ENCODE measurements around the gene WASF2. TPM values are rescaled to one million over a fixed set of nuclear protein-coding genes. Genes with fewer than 3 reads are reported as not detected.
"Not testable (repeated sequence)": the region's sequence is repeated elsewhere in the genome, so short reads cannot be mapped to it uniquely, and the experiment has no call there.

The WASF2 gene
- total RNA-seq, 1 donor from 2014 or later: 141 TPM

DNA sequence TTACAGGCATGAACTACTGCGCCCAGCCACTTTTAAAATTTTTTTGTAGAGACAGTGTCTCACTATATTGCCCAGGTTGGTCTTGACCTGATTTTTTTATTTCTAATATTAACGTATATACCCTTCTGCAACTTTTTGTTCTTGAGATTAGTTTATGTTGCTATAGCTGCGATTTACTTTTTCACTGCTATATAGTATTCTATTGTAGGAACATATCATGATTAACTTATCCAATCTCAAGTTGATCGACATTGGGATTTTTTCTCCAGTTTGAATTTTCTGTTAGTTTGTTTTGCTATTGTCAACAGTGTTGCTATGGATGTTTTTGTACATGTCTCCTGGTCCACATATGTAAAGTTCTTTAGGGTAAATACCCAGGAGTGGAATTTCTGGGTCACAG, 35.4 kb downstream of the WASF2 start:
- DNase-seq (ENCODE audit: low spot score): no peak

DNA sequence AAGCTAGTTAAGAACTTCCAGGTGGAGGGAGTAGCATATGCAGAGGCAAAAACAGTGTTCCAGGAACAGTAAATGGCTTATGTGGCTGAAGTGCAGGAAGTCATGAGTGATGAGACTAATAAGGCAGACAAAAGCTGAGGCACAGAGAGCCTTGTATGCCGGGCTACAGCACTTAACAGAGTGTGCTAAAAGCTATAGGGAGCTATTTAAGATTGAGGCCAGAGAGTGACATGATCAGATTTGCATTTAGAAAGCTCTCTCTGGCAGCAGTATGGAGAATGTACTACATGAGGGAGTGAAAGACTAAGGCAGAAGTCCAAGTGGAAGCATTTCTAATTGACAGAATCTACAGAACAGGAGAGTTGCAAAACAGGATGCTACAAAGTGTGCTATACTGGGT, 38.6 kb downstream of the WASF2 start:
- no peak for DNase-seq (ENCODE audit: low spot score)

DNA sequence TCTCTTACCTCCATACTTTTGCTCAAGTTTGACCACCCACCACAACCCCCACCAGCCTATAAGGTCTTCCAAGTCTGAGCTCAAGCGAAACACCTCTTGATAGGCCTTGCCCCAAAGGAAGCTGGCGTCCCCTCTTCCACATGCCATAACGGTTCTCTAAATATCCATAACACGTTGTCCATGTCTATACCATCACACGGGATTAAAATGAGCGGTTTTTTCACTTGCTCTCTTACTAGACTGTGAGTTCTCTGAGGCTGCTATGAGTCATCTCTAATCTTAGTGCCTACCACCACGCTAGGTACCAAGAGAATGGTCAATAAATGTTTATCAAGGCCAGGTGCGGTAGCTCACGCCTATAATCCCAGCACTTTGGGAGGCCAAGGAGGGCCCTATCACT, 41.0 kb downstream of the WASF2 start:
- DNase-seq (ENCODE audit: low spot score): no peak

DNA sequence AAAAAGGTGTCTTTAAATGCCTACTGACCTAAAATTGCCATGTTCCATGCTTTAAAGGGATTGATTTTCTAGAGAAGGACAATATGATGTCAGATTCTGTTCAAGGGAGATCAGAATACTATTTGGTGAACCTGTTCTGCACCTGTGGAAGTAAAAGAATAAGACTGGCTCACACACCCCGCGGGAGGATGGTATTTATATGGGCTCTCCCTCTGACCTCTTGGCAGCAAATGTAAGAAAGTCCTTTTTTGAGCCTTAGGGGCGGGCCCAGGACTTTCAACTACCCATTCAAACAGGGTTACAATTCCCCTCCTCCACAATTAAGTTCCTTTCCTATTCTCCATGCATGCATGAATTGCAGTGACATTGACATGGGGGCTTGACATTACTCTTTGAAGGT, 42.1 kb downstream of the WASF2 start:
- DNase-seq (ENCODE audit: low spot score): no peak

DNA sequence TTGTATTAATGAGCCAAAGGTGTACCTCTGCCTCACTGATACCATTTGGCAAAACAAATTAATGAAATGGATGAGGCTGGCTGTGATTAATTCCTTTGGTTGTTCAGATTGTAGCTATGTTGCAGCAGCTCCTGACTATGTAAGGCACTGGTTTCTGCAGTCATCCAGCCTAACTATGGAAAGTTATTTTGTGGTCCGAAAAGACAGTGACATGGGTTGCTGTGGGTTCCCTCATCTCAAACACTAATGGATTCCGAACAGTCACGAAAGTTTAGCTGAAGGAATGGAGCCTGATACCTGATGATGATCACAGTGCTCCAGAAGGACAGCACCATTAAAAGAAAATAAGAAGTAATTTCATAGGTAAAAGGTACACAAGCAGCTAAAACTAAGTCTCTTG, 42.6 kb downstream of the WASF2 start:
- DNase-seq (ENCODE audit: low spot score): no peak

DNA sequence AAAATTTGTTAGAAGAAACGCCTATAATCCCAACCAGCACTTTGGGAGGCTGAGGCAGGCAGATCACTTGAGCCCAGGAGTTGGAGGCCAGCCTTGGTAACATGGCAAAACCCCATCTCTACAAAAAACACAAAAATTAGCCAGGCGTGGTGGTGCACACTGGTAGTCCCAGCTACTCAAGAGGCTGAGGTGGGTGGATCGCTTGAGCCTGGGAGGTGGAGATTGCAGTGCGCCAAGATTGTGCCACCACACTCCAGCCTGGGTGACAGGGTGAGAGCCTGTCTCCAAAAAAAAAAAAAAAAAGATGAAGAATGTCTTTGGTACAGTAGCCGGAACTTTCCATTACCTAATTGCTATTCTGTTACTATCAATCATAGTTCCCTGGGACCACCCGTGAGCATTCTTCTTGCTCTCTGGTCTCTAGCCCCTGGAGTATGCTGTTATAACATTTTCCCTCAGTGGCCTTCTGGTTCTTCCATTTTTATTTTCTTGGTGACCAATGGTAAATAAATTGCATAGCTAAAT, 43.4 kb downstream of the WASF2 start:
- DNase-seq (ENCODE audit: low spot score): no peak

DNA sequence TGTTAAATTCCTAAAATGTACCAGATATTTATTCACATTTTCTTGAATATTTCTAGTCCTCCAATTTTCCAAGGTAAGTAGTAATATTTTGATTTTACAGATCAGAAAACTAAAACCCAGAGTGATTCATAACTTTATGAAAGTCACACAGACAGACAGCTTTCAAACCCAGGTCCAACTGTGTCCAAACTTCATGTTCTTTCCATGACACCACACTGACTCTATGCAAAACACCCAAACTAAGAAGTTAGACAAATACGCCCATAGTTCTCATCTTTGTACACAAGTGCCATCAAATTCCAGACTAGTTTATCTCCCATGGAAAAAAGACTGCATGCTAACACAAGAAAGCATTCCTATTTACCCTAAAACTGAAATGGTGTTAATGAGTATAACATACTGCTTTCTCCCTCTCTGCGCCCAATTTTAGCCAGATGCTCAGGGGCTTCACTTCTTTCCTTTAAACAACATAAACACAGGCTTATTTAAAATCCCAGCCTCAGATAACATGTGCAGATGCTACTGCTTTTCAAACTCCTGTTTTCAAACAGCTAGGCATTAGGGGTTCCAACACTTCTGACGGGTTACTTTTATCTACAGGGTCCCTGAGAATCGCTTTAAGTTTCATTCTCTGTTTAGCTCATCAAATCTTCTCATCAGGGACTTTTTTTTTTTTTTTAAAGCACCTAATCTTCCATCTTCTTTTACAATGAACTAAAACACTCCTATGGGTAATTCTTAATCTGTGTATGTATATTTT, 44.6 kb downstream of the WASF2 start:
- no peak for DNase-seq (ENCODE audit: low spot score)

DNA sequence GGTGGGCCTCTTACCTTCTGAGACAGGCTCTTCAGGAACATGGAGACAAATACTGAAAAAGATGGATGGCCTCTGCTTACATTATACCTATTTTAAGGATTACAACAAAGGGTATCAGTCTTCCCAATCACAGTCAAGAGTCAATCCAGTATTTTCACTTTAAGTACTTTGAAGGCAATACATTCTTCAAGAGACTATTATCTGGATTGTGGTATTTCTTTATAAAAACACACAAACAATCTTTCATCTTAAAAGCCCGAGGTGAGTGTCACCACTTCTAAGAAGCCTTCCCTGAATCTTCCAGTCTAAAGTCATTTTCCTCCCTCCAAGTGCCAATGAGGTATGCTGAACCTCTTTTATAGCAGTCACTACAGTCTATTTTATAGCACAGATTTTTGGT, 45.3 kb downstream of the WASF2 start:
- no peak for DNase-seq (ENCODE audit: low spot score)

DNA sequence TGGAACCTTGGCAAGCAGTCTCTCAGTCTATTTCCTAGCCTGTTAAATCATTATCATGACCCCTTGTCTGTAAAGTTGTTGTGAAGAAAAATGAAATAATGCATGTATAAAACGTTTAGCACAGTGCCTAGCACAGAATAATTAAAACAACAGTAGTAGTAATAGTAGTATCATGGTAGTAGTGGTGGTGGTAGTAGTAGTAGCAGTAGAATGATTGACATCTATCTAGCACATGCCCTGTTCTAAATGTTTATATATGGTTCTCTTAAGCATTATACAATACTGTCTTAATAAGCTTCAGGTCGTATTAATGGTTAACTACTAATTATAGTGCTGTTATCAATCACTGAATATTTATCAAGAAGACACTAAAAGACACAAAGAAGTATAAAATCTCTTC, 50.8 kb downstream of the WASF2 start:
- no peak for DNase-seq (ENCODE audit: low spot score)

DNA sequence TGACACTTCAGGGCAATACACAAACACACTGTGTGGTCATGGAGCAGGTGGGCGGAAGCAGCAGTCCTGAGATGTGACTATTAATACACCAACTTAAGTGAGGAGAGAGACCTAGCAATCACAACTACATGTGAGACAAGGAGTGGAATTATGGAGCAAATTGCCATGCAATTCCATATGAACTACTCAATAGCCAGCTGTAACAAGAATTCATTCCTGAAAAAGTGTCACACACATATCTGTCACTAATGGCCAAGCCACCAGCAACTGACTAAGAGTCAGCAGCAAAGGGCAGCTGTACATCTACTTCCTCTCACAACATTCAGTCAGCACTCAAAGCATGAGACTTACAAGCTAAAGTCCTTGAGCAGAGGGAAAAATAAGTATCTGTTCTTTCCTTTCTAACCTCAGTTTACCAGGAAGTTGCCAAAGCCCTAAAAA, 51.3 kb downstream of the WASF2 start:
- no peak for DNase-seq (ENCODE audit: low spot score)

DNA sequence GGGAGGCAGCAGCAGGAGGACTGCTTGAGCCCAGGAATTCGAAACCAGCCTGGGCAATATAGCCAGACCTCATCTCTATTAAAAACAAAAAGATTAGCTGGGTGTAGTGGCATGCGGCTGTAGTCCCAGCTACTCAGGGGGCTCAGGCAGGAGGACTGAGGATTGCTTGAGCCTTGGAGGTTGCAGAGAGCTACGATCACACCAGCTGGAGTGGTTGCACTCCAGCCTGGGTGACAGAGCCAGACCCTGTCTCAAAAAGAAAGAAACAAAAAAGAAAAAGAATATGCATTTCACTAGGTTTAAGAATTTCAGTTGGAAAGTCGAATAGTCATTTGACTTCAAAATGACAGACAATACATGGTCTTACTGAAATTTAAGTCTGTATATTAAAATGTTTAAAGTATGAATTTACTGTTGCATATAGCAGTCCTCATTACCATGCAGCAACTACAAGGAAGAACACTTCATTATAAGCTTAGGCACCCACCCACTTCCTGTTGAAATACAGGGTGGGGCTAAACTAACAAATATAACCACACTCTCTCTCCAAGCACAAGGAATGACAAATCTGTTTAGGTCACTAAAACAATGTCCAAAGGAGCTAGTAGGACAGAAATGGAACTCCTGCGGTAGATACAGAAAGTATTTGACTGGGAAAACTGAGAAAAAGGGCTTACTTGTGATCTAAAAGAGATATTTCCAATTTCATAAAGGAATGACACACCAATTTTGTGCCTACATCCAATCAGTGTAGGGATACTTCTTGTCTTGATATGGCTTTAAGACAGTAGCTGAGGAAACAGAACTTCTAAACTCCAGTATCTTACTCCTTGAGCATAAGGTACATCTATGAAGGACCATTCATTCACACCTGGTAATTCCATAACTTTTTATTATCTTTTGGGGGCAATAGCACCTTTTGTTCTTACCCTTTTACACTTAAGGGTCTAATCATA, 53.5 kb downstream of the WASF2 start:
- no peak for DNase-seq (ENCODE audit: low spot score)

DNA sequence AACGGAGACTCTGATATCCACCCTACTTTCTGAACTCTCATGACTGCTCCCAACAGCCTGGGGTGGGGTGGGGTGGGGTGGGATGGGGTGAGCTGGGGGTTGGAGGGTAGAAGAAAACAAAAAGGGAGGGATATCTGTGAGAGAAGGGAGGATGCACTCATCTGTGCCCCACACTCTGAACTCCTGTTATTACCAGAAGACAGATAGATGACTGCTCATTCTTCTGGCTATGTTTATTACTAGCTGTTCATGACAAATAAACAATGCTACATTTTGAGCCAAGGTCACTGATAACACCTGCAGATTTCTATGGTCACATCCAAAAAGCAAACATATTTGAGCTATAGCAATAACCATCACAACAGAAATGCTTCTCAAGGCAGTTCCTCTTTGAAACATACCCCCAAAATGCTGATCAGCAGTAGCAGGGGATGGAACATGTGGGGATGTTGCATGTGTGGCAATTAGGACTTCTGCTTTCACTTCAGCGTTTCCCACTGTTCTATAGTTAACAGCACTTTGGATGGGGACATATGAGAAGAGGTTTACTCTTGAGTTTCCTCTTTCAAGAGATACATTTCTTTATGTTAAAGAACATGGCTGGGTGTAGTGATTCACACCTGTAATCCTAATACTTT, 54.3 kb downstream of the WASF2 start:
- no peak for DNase-seq (ENCODE audit: low spot score)

DNA sequence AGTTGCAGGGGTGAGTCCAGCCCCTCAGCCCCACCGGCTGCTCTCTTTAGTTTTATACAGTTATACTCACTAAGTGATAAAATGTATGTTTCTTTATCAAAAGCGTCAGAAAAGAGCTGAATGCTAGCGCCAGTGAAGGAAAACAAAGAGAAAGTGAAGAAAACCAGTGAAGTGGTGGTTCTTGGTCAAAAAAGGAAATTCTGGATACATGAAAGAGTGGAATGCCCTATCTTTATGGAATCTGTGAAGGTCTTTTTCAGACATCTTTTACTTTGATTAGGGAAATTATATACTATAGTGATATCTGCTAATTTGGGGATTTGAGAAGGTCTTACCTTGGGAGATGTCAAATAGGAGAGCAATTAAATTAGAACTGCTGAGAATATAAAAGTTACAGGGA, 56.3 kb downstream of the WASF2 start:
- DNase-seq (ENCODE audit: low spot score): no peak

DNA sequence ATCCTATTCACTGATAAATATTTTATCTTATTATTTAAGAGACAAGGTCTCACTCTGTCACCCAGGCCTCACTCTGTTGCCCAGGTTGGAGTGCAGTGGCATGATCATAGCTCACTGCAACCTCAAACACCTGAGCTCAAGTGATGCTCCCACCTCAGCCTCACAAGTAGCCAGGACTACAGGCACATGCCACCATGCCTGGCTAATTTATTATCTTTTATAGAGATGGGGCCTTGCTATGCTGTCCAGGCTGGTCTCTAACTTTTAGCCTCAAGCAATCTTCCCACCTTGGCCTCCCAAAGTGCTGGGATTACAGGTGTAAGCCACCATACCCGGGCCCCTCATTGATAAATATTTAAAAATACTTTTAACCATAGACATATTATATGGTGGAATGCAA, 57.2 kb downstream of the WASF2 start:
- not testable (repeated sequence) for DNase-seq (ENCODE audit: low spot score)

DNA sequence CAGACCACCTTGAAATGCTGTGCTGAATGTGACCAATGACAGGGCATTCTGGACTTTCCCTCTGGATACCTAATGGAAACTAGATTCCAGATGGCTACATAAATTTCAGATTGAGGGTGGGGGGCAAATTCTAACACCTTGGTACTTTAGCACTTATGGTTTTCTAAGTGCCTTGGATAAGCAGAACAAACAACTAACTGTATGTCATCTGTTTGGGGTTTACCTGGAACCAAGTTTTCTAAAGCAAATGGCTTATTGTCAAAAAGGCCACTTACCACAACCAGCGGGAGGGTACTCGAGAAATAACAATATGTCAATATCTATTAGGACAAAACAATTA, 58.4 kb downstream of the WASF2 start:
- no peak for DNase-seq (ENCODE audit: low spot score)

DNA sequence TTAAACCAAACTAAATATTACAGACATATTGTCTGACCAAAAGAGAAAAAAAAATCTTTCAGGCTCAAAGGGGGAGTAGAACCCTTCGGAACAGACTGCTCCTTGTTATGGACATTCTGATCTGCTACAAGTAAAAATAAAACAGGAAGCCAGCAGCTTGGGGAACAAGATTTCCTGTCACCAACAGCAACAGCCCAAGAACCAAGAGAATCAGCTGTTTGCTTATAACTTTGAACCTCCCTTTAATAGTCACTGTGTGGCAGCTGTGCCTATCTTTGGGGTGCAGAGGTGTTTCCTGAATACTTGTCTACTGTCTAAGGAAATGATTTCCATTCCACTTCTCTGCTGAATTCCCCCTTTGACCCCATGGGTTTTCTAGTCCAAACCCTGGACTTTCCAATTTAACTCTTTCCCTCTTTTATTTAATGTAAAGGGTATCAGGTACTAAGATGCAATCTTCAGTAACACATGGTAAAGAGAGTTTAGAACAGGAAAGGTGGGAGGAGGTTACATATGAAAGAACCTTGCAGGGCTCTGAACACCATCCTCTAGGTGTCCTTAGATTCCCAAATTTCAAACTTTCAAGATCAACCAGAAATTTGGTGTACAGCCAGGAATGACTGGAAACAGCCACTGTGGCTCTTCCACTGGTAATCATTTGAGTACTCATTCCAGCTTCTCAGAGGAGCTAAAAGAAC, 58.9 kb downstream of the WASF2 start:
- DNase-seq (ENCODE audit: low spot score): no peak

DNA sequence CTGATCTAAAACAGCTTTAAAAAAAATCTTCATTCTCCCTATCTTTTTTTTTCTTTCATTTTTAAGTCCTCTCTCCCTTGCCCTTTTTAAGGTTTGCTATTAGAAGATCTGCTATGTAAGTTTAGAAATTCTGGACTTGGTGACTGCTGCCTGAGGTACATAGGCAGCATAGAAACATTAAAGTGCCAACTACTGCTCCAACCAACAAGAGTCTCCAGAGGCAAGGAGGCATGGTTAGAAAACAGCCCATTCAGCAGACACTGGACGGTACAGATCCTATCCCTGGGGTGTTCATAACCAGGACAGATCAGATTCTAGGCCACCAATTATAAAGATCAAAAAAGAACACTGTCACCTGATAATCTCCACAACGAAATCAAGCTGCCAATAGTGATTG, 60.9 kb downstream of the WASF2 start:
- no peak for DNase-seq (ENCODE audit: low spot score)

DNA sequence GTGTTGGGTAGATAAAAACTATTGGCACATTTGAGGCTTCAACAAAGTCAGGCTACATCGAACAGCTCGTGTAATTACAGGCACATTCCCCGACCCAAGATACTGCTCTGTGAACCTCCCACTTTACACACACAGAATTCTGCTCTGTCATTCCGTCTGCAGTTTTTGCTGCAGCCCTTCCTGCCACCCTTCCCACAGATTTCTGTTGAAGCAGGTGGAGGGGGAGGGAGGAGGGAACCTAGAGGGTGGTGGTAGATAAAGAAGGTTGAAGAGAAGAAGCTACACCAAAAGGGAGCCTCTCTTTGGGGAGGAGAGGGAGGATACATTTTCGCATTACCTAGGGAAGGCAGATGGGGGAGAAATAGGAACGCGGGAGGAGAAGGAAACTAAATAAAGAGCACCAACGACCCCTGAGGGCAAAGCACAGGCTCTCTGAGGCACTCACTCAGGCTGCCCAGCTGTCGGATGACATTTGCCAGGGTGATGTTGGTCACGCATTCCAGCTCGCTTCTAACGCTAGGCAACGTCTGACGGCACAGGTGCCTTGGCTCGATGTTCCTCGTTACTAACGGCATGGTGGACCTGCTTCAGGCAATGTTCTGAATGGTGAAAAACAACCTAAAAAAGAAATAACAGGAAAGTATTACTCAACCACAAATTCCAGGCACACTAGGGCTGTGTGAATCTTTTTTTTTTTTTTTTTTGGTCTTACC, 61.5 kb downstream of the WASF2 start:
- no peak for DNase-seq (ENCODE audit: low spot score)

DNA sequence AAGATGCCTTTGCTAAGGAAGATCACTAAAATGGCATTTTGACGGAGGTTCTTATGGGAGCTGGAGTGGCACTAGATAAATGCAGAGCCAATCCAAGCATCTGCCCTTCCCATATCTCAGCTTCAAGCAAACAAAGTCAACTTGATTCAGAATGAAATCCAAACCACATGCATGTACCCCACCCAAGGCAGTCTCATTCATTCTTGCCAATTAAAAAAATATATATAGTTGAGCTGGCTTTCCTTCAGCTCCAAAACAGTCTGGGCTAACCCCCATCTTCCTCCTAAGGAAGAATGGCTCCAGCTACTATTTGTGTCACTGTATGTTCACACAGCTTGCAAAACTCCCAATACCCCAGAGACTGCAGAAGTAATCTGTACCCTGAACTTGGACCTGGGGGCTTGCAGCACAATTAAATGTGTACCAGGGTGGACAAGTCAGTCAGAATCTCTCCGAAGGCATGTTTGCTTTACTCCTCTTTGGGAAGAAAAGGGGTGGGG, 62.1 kb downstream of the WASF2 start:
- DNase-seq (ENCODE audit: low spot score): no peak

DNA sequence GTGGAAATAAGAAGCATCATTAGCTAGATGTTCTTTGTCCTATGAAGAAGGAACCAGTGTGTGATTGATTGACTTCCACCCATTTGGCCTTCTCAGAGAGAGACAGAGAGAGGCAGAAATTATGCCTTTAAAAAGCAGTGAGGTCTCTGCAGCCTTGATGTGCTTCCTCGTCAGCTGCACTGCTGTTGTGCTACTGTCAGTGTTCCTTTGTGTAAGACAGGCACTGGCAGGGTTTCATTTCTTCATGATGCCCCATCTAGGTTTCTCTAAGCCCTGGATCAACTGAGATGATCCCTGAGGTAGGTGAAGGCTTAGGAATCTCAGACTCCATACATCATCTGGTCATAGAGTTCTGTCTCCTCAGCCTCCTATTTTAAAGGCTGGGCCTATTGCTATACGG, 62.6 kb downstream of the WASF2 start:
- no peak for DNase-seq (ENCODE audit: low spot score)

DNA sequence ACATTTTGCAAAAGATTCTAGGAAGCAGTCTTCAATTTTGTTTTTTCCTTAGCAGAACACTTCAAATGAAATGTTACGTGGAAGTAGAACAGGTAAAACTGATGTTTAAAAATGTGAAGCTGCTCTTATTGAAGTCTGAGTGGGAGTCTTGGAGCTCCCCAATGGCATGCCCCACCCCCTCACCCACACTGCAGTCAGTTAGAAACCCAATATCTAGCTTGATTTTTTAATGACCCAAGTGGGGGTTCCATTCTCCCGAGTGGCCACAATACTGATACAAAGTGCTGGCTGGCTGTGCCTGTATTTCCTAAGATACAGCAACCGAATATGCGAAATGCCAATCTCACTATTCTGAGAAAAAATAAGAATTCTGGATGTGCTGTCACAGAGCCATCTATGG, 66.3 kb downstream of the WASF2 start:
- DNase-seq (ENCODE audit: low spot score): no peak
